Measurements from ENCODE around the gene COL4A2. TPM values are rescaled to one million over a fixed set of nuclear protein-coding genes. Genes with fewer than 3 reads are reported as not detected.

The COL4A2 gene
- total RNA-seq, 1 experiment from 2014 or later = 74.5 TPM

GRCh38 chr13:110468986-110469495 lies 162.0 kb downstream of the COL4A2 start:
- Histone ChIP-seq H3K9me2 (replicated peaks; ENCODE audit: low read length) (no peaks in the 10 kb centered on the region), H3K9me3 (ENCODE audit: low read length) (no peaks in the 10 kb centered on the region), H3K27me3 (ENCODE audit: low read length) (no peaks in the 10 kb centered on the region), H3K27ac (ENCODE audit: low read length) (no peak overlapping the region), H3K36me3 (ENCODE audit: low read depth, low read length) (no peaks in the 10 kb centered on the region), H4K20me1 (ENCODE audit: low read length) (no peaks in the 10 kb centered on the region), H3K79me2 (ENCODE audit: low read length) (no peaks in the 10 kb centered on the region), H3K4me3 (ENCODE audit: low read length) (no peak overlapping the region), H3K9ac (ENCODE audit: low read length) (no peak overlapping the region), H3K4me1 (ENCODE audit: insufficient read depth, low read length) (no peaks in the 10 kb centered on the region), H3K4me2 (ENCODE audit: low read length) (no peak overlapping the region), H3F3A (ENCODE audit: low read length, unreplicated experiment) (no peaks in the 10 kb centered on the region), H2AFZ (ENCODE audit: low read length) (no peak overlapping the region)
- no TSS peak for BruUV-seq (replicated peaks)
- no peak for ATAC-seq
- no peak for DNase-seq
- TF ChIP-seq CTCF (conservative IDR thresholded peaks at IDR 0.05; ENCODE audit: low read depth, low read length) (no peak), EZH2phosphoT487 (IDR thresholded peaks at IDR 0.05; ENCODE audit: borderline replicate concordance, low read length) (no peak), EZH2 (IDR thresholded peaks at IDR 0.05; ENCODE audit: low read length, unreplicated experiment) (no peak)
- ChIA-PET POLR2A (ENCODE audit: unreplicated experiment) (no interaction called here), CTCF (no interaction called here)
- intact Hi-C loops (cut with micrococcal nuclease) = no loop called here

- no TSS peak for BruUV-seq (replicated peaks)
- no peaks in the 10 kb centered on the region for H3F3A ChIP-seq (ENCODE audit: low read length, unreplicated experiment)
- DNase-seq = no peak
- no peak for TF ChIP-seq EZH2phosphoT487 (IDR thresholded peaks at IDR 0.05; ENCODE audit: borderline replicate concordance, low read length)
- TF ChIP-seq CTCF (conservative IDR thresholded peaks at IDR 0.05; ENCODE audit: low read depth, low read length) = no peak
- TF ChIP-seq EZH2 (IDR thresholded peaks at IDR 0.05; ENCODE audit: low read length, unreplicated experiment) = no peak
- ChIA-PET POLR2A (ENCODE audit: unreplicated experiment) (no interaction called here), CTCF (no interaction called here)
- no peak overlapping the region for H3K4me3 ChIP-seq (ENCODE audit: low read length)
- intact Hi-C loops (cut with micrococcal nuclease) = no loop called here
- no peaks in the 10 kb centered on the region for H3K4me1 ChIP-seq (ENCODE audit: insufficient read depth, low read length)
- H3K79me2 ChIP-seq (ENCODE audit: low read length) = no peaks in the 10 kb centered on the region
- no peaks in the 10 kb centered on the region for H3K27me3 ChIP-seq (ENCODE audit: low read length)
- H3K9ac ChIP-seq (ENCODE audit: low read length) = no peak overlapping the region
- H3K36me3 ChIP-seq (ENCODE audit: low read depth, low read length) = no peaks in the 10 kb centered on the region
- no peaks in the 10 kb centered on the region for H3K9me3 ChIP-seq (ENCODE audit: low read length)
- no peaks in the 10 kb centered on the region for H3K9me2 ChIP-seq (replicated peaks; ENCODE audit: low read length)
- no peaks in the 10 kb centered on the region for H4K20me1 ChIP-seq (ENCODE audit: low read length)
- no peak for ATAC-seq
- no peak overlapping the region for H3K27ac ChIP-seq (ENCODE audit: low read length)
- H3K4me2 ChIP-seq (ENCODE audit: low read length) = no peak overlapping the region
- H2AFZ ChIP-seq (ENCODE audit: low read length) = no peak overlapping the region
Observed at GRCh38 chr13:110469597-110469996, 162.5 kb downstream of the COL4A2 start.

GRCh38 chr13:110470272-110471009 lies 163.4 kb downstream of the COL4A2 start:
- Histone ChIP-seq H3K79me2 (ENCODE audit: low read length) (no peaks in the 10 kb centered on the region), H3K27me3 (ENCODE audit: low read length) (no peaks in the 10 kb centered on the region), H3K4me2 (ENCODE audit: low read length) (no peak overlapping the region), H3F3A (ENCODE audit: low read length, unreplicated experiment) (no peaks in the 10 kb centered on the region), H2AFZ (ENCODE audit: low read length) (no peak overlapping the region), H3K36me3 (ENCODE audit: low read depth, low read length) (no peaks in the 10 kb centered on the region), H3K4me1 (ENCODE audit: insufficient read depth, low read length) (no peaks in the 10 kb centered on the region), H3K9me3 (ENCODE audit: low read length) (no peaks in the 10 kb centered on the region), H3K4me3 (ENCODE audit: low read length) (no peak overlapping the region), H3K9ac (ENCODE audit: low read length) (no peak overlapping the region), H4K20me1 (ENCODE audit: low read length) (no peaks in the 10 kb centered on the region), H3K27ac (ENCODE audit: low read length) (no peak overlapping the region), H3K9me2 (replicated peaks; ENCODE audit: low read length) (no peaks in the 10 kb centered on the region)
- POLR2A ChIA-PET (ENCODE audit: unreplicated experiment) = no interaction called here
- BruUV-seq (replicated peaks) = no TSS peak
- CTCF ChIA-PET = no interaction called here
- TF ChIP-seq EZH2phosphoT487 (IDR thresholded peaks at IDR 0.05; ENCODE audit: borderline replicate concordance, low read length) = no peak
- no peak for TF ChIP-seq EZH2 (IDR thresholded peaks at IDR 0.05; ENCODE audit: low read length, unreplicated experiment)
- no peak for TF ChIP-seq CTCF (conservative IDR thresholded peaks at IDR 0.05; ENCODE audit: low read depth, low read length)
- intact Hi-C loops (cut with micrococcal nuclease) = no loop called here
- ATAC-seq (no peak), DNase-seq (no peak)
